Measurements from ENCODE around the gene NAPSA.

The NAPSA gene

GRCh38 chr19:50365434-50366306 is at the start of gene NAPSA:
Gene NAPSA (minus strand): TSS chr19:50365639. CDS start chr19:50365621, 18 bp downstream.
- no peak for DNase-seq (ENCODE audit: low read depth, low spot score)
- in situ Hi-C loops (cut with HindIII; ENCODE audit: low sequenced_read_pairs), result no loop called here
- no peak within 1 kb of the TSS for H3K4me3 ChIP-seq (ENCODE audit: low read depth, low read length)
- TF ChIP-seq CTCF (IDR thresholded peaks at IDR 0.05; ENCODE audit: low read depth, low read length), result no peak

GRCh38 chr19:50413531-50413930 is 48.1 kb upstream of the NAPSA start:
- DNase-seq (ENCODE audit: low read depth, low spot score), result no peak
- no peak overlapping the region for H3K4me3 ChIP-seq (ENCODE audit: low read depth, low read length)
- no peak for TF ChIP-seq CTCF (IDR thresholded peaks at IDR 0.05; ENCODE audit: low read depth, low read length)
- in situ Hi-C loops (cut with HindIII; ENCODE audit: low sequenced_read_pairs), result no loop called here

- no peak for TF ChIP-seq CTCF (IDR thresholded peaks at IDR 0.05; ENCODE audit: low read depth, low read length)
- in situ Hi-C loops (cut with HindIII; ENCODE audit: low sequenced_read_pairs), result no loop called here
- no peak for DNase-seq (ENCODE audit: low read depth, low spot score)
Measured at GRCh38 chr19:50413096-50413495, 47.7 kb upstream of the NAPSA start.

GRCh38 chr19:50412419-50412818 is 47.0 kb upstream of the NAPSA start:
- H3K4me3 ChIP-seq (ENCODE audit: low read depth, low read length), result no peak overlapping the region
- in situ Hi-C loops (cut with HindIII; ENCODE audit: low sequenced_read_pairs), result no loop called here
- no peak for DNase-seq (ENCODE audit: low read depth, low spot score)
- no peak for TF ChIP-seq CTCF (IDR thresholded peaks at IDR 0.05; ENCODE audit: low read depth, low read length)

More at GRCh38 chr19:50413096-50413495, 47.7 kb upstream of the NAPSA start:
- H3K4me3 ChIP-seq (ENCODE audit: low read depth, low read length), result no peak overlapping the region

- no peak for DNase-seq (ENCODE audit: low read depth, low spot score)
- TF ChIP-seq CTCF (IDR thresholded peaks at IDR 0.05; ENCODE audit: low read depth, low read length), result no peak
- in situ Hi-C loops (cut with HindIII; ENCODE audit: low sequenced_read_pairs), result no loop called here
- no peak overlapping the region for H3K4me3 ChIP-seq (ENCODE audit: low read depth, low read length)
Measured at GRCh38 chr19:50410109-50410508, 44.7 kb upstream of the NAPSA start.

- in situ Hi-C loops (cut with HindIII; ENCODE audit: low sequenced_read_pairs), result no loop called here
- no peak for TF ChIP-seq CTCF (IDR thresholded peaks at IDR 0.05; ENCODE audit: low read depth, low read length)
- H3K4me3 ChIP-seq (ENCODE audit: low read depth, low read length), result no peak overlapping the region
- no peak for DNase-seq (ENCODE audit: low read depth, low spot score)
Measured at GRCh38 chr19:50409347-50409746, 43.9 kb upstream of the NAPSA start.
